Measurements from ENCODE around the gene TSPAN11.

GRCh38 chr12:31034372-31034771, 107.8 kb downstream of the TSPAN11 start:
- TF ChIP-seq MAX (IDR thresholded peaks at IDR 0.05), result no peak
- no peak for TF ChIP-seq CTCF (IDR thresholded peaks at IDR 0.05; ENCODE audit: low read depth, low read length, missing input control)
- TF ChIP-seq ATF3 (IDR thresholded peaks at IDR 0.05), result no peak
- no peak for TF ChIP-seq REST (IDR thresholded peaks at IDR 0.05)
- TF ChIP-seq RXRA (IDR thresholded peaks at IDR 0.05), result no peak
- TF ChIP-seq TAF1 (conservative IDR thresholded peaks at IDR 0.05), result no peak
- TF ChIP-seq SP1 (IDR thresholded peaks at IDR 0.05), result no peak
- TF ChIP-seq GABPA (IDR thresholded peaks at IDR 0.05 in 1 of 2, conservative IDR thresholded peaks at IDR 0.05 in 1 of 2), result no peak
- no peak for TF ChIP-seq JUND (IDR thresholded peaks at IDR 0.05)
- no peak for TF ChIP-seq RAD21 (IDR thresholded peaks at IDR 0.05)
- no peak for TF ChIP-seq EGR1 (IDR thresholded peaks at IDR 0.05; ENCODE audit: low read depth in 2 of 2)
- no peak for TF ChIP-seq YY1 (IDR thresholded peaks at IDR 0.05)
- no peak for TF ChIP-seq NR2F2 (IDR thresholded peaks at IDR 0.05)
- no peak for TF ChIP-seq FOXA1 (IDR thresholded peaks at IDR 0.05)
